Measurements from ENCODE around the gene SHISA7.

The SHISA7 gene

DNA sequence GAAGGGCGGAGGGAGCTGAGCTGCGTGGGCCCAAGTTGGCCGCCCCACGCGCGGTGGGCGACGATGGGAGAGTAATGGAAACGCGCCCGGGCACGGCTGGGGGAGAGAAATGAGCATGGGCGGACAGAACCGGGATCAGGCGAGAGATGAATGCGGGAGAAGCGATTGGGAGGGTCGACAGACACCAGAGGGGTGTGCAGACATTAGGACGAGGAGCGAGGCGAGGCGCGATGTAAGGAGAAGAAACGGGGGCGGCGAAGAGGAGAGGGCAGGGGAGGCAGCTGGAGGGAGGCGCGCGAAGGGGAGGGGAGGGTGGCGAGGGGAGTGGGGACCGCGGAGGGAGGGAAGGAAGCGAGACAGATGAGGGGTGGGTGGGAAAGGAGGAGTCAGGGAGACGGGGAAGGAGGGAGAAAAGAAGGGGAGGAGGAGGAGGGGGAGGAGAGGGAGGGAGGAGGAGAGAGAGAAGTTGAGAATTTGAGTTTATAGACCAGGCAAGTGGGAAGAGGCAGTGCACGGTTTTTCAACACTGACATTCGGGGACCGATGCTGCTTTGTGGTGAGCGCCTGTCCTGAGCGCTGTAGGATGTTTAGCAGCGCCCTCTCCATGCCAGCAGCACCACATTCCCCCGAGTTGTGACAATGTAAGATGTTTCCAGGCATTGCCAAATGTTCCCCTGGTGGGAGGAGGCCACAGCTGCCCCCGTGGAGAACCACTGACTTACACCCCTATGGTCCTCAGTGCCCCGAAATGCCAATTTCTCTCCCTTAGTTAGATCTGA, at the start of gene SHISA7:
TSS of gene SHISA7 (minus strand) at position 256 of the 779 bp plus-strand sequence. CDS start 437 bp downstream, outside the sequence.
- DNase-seq: no peak

DNA sequence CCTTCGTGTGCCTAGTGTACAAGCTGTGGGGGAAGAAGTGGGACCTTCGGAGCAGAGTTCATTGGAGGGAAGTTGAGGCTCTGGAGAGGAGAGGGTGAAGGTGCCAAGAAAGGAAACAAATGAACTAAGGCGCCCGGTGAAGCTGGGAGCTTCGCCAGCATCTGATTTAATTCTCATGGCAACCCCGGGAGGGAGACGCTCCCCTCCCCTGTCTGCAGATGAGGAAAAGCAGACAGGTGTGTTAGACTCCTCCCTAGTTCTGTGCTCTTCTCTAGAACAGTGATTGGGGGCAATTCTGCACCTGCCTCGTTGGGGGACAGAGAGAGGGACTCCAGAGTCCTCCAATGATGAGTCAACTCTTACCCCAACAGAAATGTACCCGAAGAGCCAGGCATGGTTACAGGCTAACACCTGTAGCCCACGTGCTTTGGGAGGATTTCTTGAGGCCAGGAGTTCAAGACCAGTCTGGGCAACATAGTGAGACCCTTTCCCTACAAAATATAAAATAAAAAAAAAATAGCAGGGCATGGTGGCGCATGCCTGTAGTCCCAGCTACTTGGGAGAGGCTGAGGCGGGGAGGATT, 49.4 kb upstream of the SHISA7 start:
- no peak for DNase-seq

DNA sequence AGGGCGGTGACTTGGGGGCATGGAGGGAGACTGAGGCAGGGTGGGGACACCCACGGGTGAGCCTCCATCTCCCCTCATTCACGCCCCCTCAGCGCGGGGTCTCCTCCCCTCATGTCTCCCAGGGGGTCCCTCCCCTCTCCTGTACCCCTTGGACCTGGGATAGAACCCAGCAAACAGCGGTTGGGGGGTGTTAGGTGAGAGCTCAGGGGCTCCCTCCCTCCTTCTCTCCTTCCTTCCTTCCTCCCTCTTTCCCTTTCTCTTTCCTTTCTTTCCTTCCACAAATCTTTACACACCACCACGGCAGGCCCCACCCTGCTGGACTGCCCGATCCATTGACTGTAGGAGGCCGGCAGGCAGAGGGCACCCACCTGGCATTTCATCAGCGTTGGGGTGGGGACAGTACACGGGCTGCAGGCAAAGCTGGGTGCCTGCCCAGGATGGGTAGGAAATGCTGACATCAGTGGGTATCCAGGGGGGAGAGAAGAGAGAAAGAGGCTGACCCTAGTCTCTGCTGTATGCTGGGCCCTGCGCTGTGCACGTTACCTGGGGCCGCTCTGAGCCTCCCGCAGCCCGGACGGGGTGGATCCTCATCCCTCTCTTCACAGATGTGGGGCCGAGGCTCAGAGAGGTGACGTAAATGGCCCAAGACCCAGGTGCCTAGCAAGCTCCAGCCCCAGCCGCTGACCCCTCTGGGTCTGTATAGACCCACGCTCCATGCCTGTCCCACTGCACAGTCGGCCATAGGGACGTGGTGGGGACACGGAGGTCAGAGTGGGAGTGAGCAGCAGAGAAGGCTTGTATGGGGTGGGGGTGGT, 48.7 kb upstream of the SHISA7 start:
- no peak for DNase-seq

DNA sequence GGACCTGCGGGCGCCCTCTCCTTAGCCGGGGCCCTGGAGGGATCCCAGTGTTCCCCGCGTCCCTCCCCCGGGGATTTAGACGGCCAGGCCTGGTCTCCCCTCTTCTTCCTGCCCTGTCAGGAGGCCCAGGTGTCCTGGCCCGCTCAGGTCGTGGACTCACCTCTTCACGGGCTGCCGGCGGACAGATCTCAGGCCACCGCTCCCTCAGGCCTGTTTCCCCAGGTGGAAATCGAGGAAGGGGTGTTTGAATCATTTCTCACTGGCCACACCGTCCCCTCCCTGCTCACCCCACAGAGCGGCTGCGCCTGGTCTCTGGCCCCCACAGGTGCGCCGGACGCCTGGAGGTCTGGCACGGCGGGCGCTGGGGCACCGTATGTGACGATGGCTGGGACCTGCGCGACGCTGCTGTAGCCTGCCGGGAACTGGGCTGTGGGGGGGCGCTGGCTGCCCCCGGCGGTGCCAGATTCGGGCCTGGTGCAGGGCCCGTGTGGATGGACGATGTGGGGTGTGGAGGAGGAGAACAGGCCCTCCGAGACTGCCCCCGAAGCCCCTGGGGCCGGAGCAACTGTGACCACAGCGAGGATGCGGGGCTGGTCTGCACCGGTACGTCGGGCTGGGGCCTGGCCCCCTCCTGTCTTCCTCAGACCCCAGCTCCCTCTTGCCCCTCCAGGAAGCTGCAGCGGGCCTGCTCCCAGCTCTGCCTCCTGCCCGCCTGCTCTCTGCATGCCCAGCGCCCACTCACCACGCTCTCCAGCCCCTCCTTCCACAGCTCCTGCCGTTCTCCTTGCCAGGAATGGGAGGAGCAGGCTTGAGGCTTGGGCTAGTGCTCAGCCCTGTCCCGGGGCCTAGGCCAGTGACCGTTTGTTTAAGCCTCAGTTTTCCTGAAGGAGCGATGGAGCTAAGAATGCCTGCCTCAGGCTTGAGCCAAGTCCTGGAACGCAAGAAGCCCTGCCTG, 47.7 kb upstream of the SHISA7 start:
- no peak for DNase-seq

DNA sequence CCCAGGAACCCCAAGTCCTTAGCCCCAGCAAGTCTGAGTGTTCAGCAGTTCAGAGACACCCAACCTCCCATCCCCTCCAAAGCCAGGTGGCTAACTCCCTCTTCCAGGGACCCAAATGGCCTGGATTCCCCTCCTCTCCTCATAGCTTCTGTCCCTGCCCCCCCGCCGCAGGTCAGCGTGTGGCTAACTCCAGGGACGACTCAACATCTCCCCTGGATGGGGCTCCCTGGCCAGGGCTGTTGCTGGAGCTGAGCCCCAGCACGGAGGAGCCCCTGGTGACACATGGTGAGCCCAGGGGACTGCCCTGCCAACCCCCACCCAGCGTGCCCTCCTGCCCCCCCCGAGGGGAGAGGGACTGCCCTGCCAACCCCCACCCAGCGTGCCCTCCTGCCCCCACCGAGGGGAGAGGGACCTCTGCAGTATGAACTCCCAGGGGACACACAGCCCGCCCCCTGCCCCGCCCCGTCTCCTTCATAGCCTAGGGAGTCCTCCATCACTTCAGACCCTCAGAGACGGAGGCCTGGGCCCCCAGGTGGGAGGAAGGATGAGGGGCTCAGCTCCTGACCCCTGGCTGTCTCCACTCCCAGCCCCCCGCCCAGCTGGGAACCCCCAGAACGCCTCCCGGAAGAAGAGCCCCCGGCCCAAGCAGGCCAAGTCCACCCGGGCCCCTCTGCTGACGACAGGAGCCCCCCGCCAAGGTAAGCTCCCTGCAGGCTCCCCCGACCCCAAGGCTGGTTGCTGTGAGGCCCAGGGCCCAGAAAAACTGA, 46.8 kb upstream of the SHISA7 start:
- no peak for DNase-seq

DNA sequence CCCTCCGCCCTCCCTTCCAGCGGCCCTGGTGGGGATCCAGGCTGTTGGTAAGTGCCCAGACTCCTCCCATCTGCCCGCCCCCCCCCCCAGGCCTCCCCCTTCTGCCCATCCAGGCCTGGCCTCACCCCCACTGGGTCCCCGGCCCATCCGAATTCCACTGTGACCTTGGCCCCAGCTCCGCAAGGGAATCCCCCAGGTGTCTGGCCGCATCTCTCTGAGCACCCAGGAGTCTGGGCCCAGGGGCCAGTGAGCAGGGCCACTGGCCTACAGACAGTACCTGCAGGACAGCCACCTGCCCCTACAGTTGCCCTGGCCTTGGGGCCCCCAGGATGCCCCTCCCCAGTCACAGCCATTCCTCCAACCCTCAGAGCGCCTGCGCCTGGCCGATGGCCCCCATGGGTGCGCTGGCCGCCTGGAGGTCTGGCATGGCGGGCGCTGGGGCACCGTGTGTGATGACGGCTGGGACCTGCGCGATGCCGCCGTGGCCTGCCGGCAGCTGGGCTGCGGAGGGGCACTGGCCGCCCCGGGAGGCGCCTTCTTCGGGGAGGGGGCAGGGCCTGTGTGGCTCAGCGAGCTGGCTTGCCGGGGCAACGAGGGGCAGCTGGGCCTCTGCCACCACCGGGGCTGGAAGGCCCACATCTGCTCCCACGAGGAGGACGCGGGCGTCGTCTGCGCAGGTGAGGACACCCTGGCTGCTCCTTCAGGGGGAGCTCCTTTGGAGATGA, 46.0 kb upstream of the SHISA7 start:
- DNase-seq: no peak

DNA sequence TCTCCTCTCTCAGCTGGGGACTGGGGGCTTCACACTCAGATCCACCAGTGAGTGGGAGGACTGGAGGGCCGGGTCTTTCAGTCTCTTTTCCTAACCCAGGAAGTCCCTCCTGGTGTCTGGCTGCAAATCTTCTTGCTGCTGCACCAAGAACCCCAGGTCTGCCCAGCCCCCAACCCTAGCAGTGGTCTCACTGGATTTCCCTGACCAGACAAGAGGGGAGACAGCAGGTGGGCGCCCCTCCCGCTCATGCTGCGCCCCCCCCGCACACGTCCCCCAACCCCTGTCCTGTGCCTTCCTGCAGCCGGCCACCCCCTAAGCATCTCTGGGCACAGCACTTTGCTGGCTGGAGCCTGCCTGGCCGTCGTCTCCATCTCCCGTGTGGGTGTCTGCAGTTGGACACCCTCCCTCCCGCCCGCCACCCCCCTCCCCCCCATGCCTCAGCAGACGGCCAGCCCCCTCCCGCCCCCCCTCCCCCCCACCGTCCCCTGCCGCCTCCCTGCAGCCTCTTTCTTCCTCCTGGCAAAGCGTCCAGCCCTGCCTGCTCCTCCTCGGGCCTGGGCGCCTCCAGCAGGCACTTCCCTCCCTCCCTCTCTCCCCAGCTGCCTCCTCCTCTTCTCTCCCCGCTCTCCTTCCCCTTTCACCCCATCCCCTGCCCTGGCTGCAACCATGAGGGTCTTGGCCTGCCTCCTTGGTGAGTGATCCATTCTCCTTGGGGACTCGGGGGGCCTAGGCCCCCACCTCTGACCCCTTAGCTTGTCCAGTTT, 45.0 kb upstream of the SHISA7 start, which contains the start of gene SSC5D:
TSS of gene SSC5D (plus strand) at position 513 of the 764 bp plus-strand sequence. CDS start at position 667, 154 bp downstream.
- DNase-seq: no peak

DNA sequence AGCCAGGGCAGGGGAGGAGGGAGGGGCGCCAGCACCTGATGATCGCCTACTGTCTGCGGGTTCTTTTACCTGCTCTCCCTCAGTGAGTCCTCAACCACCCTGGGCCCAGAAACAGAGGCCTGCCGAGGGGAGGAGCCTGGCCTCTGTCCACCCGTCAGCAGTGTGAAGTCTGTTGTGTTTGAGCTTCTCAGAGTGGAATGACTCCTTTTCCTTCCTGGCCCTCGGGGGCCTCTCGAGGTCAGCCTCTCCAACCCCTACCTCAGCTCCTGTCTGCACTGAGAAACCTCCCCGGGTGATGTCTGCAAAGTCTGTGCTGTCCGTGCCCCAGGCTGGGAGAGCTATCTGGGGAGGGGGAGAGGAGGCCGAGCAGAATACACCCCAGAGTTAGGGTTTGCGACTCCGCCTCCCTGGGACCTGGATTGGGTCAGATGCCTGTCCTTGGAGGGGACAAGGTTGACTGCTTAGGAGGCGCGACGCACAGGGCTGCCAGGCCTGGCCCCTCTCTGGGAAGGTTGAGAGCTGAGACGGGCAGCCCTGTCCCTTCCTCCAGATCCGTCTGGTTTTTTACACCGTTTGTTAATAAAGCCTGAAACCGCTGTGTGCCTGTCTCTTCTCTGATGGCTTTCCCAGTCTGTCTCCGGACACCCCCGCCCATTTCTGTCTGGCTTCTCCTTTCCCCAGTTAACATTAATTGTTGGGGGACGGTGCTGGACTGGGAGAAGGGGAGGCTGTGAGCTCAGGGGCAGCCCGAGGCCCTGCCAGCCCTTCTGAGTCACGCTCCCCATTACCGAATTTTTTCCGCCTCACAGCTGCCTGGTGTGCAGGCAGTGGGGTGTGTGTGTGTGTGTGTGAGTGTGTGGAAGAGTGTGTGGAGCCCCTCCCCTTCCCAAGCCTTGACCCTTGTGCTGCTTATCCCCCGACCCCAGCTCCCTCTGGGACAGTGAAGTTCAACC, 44.1 kb upstream of the SHISA7 start:
- DNase-seq: no peak

DNA sequence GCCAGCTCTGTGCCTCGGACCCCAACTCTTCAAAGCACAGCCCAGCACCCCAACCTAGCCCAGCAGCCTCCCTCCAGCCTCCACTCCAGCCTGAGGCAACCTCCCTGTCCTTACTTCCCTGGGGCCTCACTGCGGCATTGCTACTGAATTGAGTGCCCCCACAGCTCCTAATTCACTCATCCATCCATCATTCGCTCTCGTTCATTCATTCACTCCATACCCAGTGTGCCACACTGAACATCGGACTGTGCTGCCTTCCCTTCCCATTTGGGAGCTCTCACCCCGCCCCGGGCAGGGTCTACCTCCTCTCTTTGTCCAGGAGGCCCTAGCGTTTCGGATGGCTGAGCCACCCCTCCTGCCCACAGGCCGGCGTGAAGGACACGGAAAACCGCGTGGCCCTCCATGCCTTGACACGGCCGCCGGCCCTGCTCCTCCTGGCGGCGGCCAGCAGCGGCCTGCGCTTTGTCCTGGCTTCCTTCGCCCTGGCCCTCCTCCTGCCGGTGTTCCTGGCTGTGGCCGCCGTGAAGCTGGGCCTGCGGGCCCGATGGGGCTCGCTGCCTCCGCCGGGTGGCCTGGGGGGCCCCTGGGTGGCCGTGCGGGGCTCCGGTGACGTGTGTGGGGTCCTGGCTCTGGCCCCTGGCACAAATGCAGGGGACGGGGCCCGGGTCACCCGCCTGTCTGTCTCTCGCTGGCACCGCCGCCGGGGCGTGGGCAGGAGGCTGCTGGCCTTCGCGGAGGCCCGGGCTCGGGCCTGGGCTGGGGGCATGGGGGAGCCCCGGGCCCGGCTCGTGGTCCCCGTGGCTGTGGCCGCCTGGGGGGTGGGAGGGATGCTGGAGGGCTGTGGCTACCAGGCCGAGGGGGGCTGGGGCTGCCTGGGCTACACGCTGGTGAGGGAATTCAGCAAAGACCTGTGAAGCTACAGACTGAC, 43.2 kb upstream of the SHISA7 start:
- no peak for DNase-seq

DNA sequence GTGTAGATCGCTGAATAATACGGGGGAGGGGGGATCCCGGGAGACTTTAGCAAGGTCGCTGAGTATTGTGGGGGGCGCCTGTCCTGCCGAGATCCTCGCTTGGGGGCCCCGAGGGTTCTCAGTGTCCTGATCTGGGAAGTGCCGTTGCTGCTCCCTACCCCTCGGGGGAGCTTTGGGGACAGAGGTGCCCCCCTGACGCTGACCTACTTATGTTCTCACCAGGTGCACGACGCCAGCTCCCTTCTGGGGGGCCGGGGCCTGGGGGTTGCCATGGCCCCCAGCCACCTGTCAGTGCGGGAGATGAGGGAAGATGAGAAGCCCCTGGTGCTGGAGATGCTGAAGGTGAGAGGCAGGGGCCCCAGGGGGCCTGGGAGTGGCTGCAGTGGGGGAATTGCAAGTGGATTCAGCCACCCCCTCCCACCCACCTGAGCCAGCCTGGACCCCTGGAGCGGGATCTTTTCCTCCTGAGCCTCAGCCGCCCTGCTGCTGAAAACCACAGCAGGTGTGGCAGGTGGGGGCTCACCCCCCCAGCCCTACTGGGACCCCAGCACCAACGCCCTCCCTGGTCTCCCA, 42.4 kb upstream of the SHISA7 start:
- no peak for DNase-seq

DNA sequence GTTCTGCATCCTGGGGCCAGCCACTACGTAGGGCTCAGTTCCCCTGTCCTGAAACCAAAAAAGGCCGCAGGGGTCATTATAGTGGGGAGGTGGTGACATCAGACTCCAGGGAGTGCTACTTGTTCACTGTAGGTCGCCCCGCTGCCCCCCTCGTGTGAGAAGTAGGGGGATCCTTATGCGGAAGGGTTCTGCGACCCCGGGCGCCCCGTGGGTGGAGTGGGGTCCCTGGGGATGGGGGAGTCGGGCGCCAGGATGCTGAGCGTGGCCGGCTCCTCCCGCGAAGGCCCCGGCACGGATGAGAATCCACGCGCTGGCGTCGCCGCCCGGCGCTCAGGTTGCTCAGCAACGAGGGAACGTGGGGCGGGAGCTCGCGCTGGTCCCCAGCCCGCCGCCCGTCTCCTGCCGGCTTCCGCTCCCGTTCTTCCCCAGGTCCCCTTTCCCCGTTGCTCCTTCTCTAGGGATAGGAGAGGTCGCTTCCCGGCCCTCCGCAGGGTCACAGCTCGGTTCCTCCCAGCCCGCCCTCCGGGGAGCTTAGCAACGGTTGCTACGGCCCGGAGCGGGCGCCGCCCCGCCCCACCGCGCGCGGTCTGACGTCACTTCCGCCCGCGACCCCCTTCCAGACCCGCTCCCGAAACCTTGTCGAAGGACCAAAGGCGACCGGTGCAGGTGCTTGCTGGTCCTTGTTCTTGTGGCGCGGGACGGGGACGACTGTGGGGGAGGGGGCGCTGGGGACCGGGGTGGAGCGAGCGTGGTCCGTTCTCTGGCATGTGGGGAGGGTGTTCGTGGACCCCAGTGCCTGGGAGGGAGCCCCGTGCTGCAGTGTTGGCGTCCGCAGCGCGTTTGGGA, 41.7 kb upstream of the SHISA7 start, which contains the start of gene NAT14:
TSS of gene NAT14 (plus strand) at position 596 of the 846 bp plus-strand sequence. CDS start 521 bp downstream, outside the sequence.
- DNase-seq: no peak

DNA sequence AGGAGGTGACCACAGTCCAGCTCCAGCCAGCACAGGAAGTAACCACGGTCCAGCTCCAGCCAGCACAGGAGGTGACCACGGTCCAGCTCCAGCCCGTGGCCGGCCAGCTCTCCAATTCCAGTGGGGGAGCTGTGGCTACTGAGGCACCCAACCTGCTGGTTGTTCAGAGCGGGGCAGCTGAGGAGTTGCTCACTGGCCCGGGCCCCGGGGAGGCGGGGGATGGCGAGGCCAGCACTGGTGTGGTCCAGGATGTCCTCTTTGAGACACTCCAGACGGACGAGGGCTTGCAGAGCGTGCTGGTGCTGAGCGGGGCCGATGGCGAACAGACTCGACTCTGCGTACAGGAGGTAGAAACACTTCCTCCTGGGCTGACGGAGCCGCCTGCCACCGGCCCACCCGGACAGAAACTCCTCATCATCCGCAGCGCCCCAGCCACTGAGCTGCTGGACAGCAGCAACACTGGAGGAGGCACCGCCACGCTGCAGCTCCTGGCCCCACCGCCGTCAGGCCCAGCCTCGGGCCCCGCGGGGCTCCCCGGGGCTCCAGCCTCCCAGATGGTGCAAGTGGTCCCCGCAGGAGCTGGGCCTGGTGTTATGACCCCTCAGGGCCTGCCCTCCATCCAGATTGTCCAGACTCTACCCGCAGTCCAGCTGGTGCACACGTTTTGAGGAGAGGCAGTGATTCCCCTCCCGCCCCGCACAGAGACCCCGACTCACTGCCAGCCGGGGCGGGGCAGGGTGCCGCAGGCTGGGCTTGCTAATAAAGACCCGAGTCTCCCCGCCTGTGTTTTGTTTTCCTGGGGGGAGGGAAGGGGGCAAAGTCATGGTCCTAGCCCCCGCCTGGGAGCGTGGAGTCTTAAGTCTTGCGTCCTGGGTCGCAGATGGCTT, 40.8 kb upstream of the SHISA7 start:
- no peak for DNase-seq

DNA sequence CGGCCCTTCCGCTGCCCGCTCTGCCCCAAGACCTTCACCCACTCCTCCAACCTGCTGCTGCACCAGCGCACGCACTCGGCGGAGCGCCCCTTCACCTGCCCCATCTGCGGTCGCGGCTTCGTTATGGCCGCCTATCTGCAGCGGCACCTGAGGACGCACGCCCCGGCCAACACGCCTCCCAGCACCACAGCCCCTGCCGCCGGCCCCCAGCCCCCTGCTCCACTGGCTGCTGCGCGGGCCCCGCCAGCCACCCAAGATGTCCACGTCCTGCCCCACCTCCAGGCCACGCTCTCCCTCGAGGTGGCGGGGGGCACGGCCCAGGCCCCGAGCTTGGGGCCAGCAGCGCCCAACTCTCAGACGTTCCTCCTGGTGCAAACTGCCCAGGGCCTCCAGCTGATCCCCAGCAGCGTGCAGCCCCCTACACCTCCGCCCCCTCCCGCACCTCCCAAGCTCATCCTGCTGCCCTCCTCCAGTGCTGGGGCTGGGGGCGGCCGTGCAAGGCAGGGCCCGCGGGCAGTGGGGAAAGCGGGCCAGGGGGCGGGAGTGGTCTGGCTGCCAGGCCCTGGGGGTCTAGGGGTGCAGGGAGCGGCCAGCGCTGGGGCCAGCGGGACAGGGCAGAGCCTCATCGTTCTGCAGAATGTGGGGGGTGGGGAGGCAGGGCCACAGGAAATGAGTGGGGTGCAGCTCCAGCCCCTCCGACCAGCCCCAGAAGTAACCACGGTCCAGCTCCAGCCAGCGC, 40.0 kb upstream of the SHISA7 start:
- DNase-seq: no peak

Measured in SHP77 treated with DMSO at 0.1 percent for 48 hours (cell line).